B cell (primary cell): ENCODE results near the gene USP12. TPM values are rescaled to one million over a fixed set of nuclear protein-coding genes. Genes with fewer than 3 reads are reported as not detected.

Source experiments
- ATAC-seq: fragments of 200-7000 bp; cut with Tn5 transposase; one replicate; pipeline ENCODE4 v1.10.0; 2021; ENCODE audit warnings: low read depth, mild to moderate bottlenecking, moderate number of reproducible peaks, moderate library complexity
- CTCF ChIA-PET: fragments of 350-600 bp; sonication (Branson Sonifier 250); formaldehyde crosslinking; loops from one replicate; lab custom pipeline; 2021; ENCODE audit warnings: antibody characterized with exemption, inconsistent platforms; lab: Charles Lee
- POLR2A ChIA-PET: fragments of 350-600 bp; sonication (Branson Sonifier 250); formaldehyde crosslinking; loops from one replicate; lab custom pipeline; 2021; ENCODE audit warnings: antibody characterized with exemption; lab: Charles Lee
- DNase-seq: peaks from one replicate; pipeline ENCODE4 v3.0.0; 2013
- H2AFZ ChIP-seq: 2 replicates; pipeline ENCODE4 v1.6.1; 2012; ENCODE audit warnings: mild to moderate bottlenecking, low read depth, low read length; ENCODE audit not compliant: insufficient read depth, poor library complexity, severe bottlenecking
- H3K27ac ChIP-seq, 2 donors: 1 replicate in 1 of 2; 2 replicates in 1 of 2; pipeline ENCODE4 v1.5.1; 2012 to 2013; ENCODE audit warnings: low read length in 2 of 2, mild to moderate bottlenecking in 2 of 2, moderate library complexity in 1 of 2
- H3K27me3 ChIP-seq, 4 experiments: fragments of 200-600 bp in 1 of 4; sonication (generic) in 1 of 4; replicated peaks in 1 of 4; 1 replicate in 2 of 4; 2 replicates in 2 of 4; pipeline versions ENCODE4 v1.6.1 to v1.7.0; 2013 to 2016; ENCODE audit warnings: low read length in 3 of 4, mild to moderate bottlenecking in 2 of 4, mixed read lengths in 1 of 4, moderate library complexity in 1 of 4; ENCODE audit not compliant: insufficient read depth in 4 of 4, control insufficient read depth in 3 of 4; ENCODE audit errors: control extremely low read depth in 1 of 4
- H3K36me3 ChIP-seq, 2 experiments: replicated peaks in 1 of 2; 1 replicate in 1 of 2; 2 replicates in 1 of 2; pipeline versions ENCODE4 v1.6.1 to v1.7.1; 2013; ENCODE audit warnings: low read length in 1 of 2; ENCODE audit not compliant: insufficient read depth in 2 of 2, control insufficient read depth in 1 of 2; ENCODE audit errors: control extremely low read depth in 1 of 2, extremely low read depth in 1 of 2
- H3K4me1 ChIP-seq, 2 donors: fragments of 200-600 bp in 1 of 2; sonication (generic) in 1 of 2; 1 replicate in 1 of 2; 2 replicates in 1 of 2; pipeline versions ENCODE4 v1.5.1 to v1.6.1; 2013 to 2017; ENCODE audit warnings: low read length in 2 of 2; ENCODE audit not compliant: control insufficient read depth in 2 of 2, insufficient read depth in 2 of 2
- H3K4me2 ChIP-seq: replicated peaks from 2 replicates; pipeline ENCODE3; 2012; ENCODE audit warnings: mild to moderate bottlenecking, low read depth, low read length; ENCODE audit not compliant: poor library complexity, severe bottlenecking
- H3K4me3 ChIP-seq, 5 experiments: fragments of 200-600 bp in 1 of 5; sonication (generic) in 1 of 5; 1 replicate in 3 of 5; 2 replicates in 2 of 5; pipeline versions ENCODE4 v1.5.1 to v1.7.0; 2011 to 2016; ENCODE audit warnings: low read length in 4 of 5, mild to moderate bottlenecking in 4 of 5, low read depth in 2 of 5, control low read depth in 1 of 5, moderate library complexity in 1 of 5; ENCODE audit not compliant: insufficient read depth in 1 of 5; ENCODE audit errors: control extremely low read depth in 1 of 5, extremely low read depth in 1 of 5
- H3K79me2 ChIP-seq: fragments of 200-600 bp; sonication (generic); one replicate; pipeline ENCODE4 v1.6.0; 2016; ENCODE audit warnings: low read length; ENCODE audit not compliant: control insufficient read depth, insufficient read depth
- H3K9ac ChIP-seq: fragments of 200-600 bp; sonication (generic); 2 replicates; pipeline ENCODE4 v1.6.1; 2017; ENCODE audit warnings: mild to moderate bottlenecking, low read length, moderate library complexity
- H3K9me3 ChIP-seq, 3 donors: one replicate each; pipeline versions ENCODE4 v1.6.1 to v1.7.1; 2013; ENCODE audit warnings: low read length in 2 of 3; ENCODE audit not compliant: control insufficient read depth in 2 of 3, insufficient read depth in 1 of 3; ENCODE audit errors: control extremely low read depth in 1 of 3
- H4K20me1 ChIP-seq: 2 replicates; pipeline ENCODE4 v1.6.0; 2012; ENCODE audit warnings: mild to moderate bottlenecking, low read length; ENCODE audit not compliant: insufficient read depth, control insufficient read depth, poor library complexity, severe bottlenecking
- H3K27ac Mint-ChIP-seq: one replicate; pipeline ENCODE4 v1.8.0; 2021; ENCODE audit warnings: mixed read lengths
- H3K27me3 Mint-ChIP-seq: one replicate; pipeline ENCODE4 v1.8.0; 2021; ENCODE audit warnings: mixed read lengths
- H3K4me1 Mint-ChIP-seq: one replicate; pipeline ENCODE4 v1.8.0; 2021; ENCODE audit warnings: mixed read lengths
- H3K4me3 Mint-ChIP-seq: one replicate; pipeline ENCODE4 v1.8.0; 2021; ENCODE audit warnings: mixed read lengths
- H3K9me3 Mint-ChIP-seq: one replicate; pipeline ENCODE4 v1.8.0; 2022; ENCODE audit warnings: mixed read lengths; ENCODE audit not compliant: insufficient read depth
- EZH2 ChIP-seq: IDR thresholded peaks from 2 replicates; pipeline ENCODE4 v1.6.1; 2012; ENCODE audit warnings: borderline replicate concordance, low read depth, mild to moderate bottlenecking, moderate library complexity, low read length; ENCODE audit not compliant: insufficient read depth, poor library complexity, severe bottlenecking
- WGBS: methylation state at CpG from one replicate; pipeline ENCODE4 v1.1.5; 2013; ENCODE audit warnings: missing lambda C conversion rate; ENCODE audit not compliant: insufficient coverage; 5-methylcytosine and 5-hydroxymethylcytosine counted together
- intact Hi-C: fragments of 100-400 bp; cut with micrococcal nuclease; formaldehyde crosslinking; loops from one replicate; pipeline ENCODE4 v1.10.0; 2022
- polyA plus RNA-seq: library from polyadenylated mRNA; depleted of rRNA; stranded (reverse); fragments of >200 nt; gene quantifications from 2 replicates; pipeline ENCODE4 v1.2.3, GENCODE V29; 2012
- total RNA-seq, 2 donors: library from RNA; stranded (reverse); fragments of 120-200 nt in 1 of 2; gene quantifications; 1 replicate in 1 of 2; 2 replicates in 1 of 2; pipeline versions ENCODE4 v1.2.3 to v1.2.4, GENCODE V29; 2013 to 2022
- TF ChIP-seq, protein P1 (sequence below): fragments of 200-600 bp; IDR thresholded peaks from one replicate; pipeline ENCODE4 v1.8.0; 2022; ENCODE audit warnings: antibody characterized with exemption, mild to moderate bottlenecking

Gene USP12
- total and polyA plus RNA-seq, 2 donors (not counting 1 experiment from before 2014, with no cell fraction given): 21.7 to 46.3 TPM

DNA sequence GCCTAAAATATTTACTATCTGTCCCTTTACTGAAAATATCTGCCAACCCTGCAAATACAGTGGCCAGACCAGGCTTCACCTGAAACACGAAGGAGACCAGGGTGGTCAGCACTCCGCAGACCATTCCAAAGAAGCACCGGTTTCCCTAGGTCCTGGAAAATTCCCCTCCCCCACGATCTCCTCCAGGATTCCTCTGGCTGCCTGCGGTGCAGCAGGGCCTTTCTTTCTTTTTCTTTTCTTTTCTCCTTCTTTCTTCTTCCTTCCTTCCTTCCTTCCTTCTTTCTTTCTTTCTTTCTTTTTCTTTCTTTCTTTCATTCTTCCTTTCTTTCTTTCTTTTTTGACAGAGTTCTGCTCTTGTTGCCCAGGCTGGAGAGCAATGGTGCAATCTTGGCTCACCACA, 152.7 kb downstream of the USP12 start:
- Histone ChIP-seq H3K36me3 (no peaks in the 10 kb centered on the region), H2AFZ (no peak overlapping the region), H3K4me3 (no peak overlapping the region), H3K27me3 (no peaks in the 10 kb centered on the region), H3K4me2 (no peak overlapping the region), H3K9me3 (no peaks in the 10 kb centered on the region), H3K79me2 (no peaks in the 10 kb centered on the region), H3K9ac (no peak overlapping the region), H4K20me1 (no peaks in the 10 kb centered on the region), H3K27ac (no peak overlapping the region), H3K4me1 (no peaks in the 10 kb centered on the region)
- ChIA-PET POLR2A (no interaction called here), CTCF (no interaction called here)
- 88% methylated on average over 5 of the region's 5 CpGs for WGBS
- Mint-ChIP-seq H3K27ac (no peak overlapping the region), H3K9me3 (no peaks in the 10 kb centered on the region), H3K4me3 (no peak overlapping the region), H3K4me1 (peaks cover 3% of the 10 kb centered on the region), H3K27me3 (peaks cover 3% of the 10 kb centered on the region)
- intact Hi-C loops: no loop called here
- ATAC-seq: no peak
- TF ChIP-seq EZH2: no peak
- TF ChIP-seq, protein P1, sequence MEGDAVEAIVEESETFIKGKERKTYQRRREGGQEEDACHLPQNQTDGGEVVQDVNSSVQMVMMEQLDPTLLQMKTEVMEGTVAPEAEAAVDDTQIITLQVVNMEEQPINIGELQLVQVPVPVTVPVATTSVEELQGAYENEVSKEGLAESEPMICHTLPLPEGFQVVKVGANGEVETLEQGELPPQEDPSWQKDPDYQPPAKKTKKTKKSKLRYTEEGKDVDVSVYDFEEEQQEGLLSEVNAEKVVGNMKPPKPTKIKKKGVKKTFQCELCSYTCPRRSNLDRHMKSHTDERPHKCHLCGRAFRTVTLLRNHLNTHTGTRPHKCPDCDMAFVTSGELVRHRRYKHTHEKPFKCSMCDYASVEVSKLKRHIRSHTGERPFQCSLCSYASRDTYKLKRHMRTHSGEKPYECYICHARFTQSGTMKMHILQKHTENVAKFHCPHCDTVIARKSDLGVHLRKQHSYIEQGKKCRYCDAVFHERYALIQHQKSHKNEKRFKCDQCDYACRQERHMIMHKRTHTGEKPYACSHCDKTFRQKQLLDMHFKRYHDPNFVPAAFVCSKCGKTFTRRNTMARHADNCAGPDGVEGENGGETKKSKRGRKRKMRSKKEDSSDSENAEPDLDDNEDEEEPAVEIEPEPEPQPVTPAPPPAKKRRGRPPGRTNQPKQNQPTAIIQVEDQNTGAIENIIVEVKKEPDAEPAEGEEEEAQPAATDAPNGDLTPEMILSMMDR: no peak
- DNase-seq: no peak

DNA sequence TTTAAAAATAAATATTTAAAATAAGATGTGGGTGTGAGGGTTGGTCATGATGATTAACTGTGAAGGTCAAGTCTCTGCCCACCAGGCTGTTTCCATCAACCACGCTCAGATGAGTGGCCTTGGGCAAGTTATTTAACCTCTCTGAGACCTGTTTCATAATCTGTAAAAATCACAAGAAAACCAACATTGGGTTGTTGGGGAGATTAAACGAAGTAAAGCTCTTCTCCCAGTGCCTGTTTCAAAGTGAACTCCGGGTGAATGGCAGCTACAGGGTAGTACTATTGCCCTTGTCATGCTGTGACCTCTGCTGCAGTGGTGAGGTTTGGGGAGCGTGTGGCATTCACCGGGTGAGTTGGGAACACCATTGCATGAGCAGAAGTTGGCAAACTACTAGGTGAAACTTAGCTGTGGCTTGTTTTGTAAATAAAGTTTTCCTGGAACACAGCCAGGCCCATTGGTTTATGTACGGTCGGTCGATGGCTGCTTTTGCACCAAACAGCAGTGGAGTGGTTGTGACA, 153.2 kb downstream of the USP12 start:
- Histone ChIP-seq H3K27me3 (no peaks in the 10 kb centered on the region), H4K20me1 (no peaks in the 10 kb centered on the region), H3K4me2 (no peak overlapping the region), H3K9ac (no peak overlapping the region), H3K27ac (no peak overlapping the region), H3K9me3 (no peaks in the 10 kb centered on the region), H3K79me2 (no peaks in the 10 kb centered on the region), H3K36me3 (no peaks in the 10 kb centered on the region), H3K4me3 (no peak overlapping the region), H2AFZ (no peak overlapping the region), H3K4me1 (no peaks in the 10 kb centered on the region)
- no peaks in the 10 kb centered on the region for H3K9me3 Mint-ChIP-seq
- H3K4me1 Mint-ChIP-seq: peaks cover 3% of the 10 kb centered on the region
- ATAC-seq (no peak), DNase-seq (no peak)
- peaks cover 3% of the 10 kb centered on the region for H3K27me3 Mint-ChIP-seq
- H3K4me3 Mint-ChIP-seq: no peak overlapping the region
- ChIA-PET CTCF (interaction anchor here (1.1 kb wide), 1 partner anchor 10 kb away, joined by 3 read pairs; no protein-coding TSS in a partner anchor), POLR2A (no interaction called here)
- intact Hi-C loops: no loop called here
- WGBS: 87% methylated on average over 4 of the region's 8 CpGs
- no peak overlapping the region for H3K27ac Mint-ChIP-seq
- TF ChIP-seq, protein P1: no peak
- TF ChIP-seq EZH2: no peak
